CD4-positive, CD25-positive, alpha-beta regulatory T cell (primary cell): ENCODE results near the gene SNAPC5. TPM values are rescaled to one million over a fixed set of nuclear protein-coding genes. Genes with fewer than 3 reads are reported as not detected.
"Not testable (repeated sequence)": the region's sequence is repeated elsewhere in the genome, so short reads cannot be mapped to it uniquely, and the experiment has no call there.

Source experiments
- ATAC-seq, 2 donors: fragments of 150-1000 bp; cut with Tn5 transposase; one replicate each; pipeline ENCODE4 v1.10.0; 2021; ENCODE audit warnings: low read depth in 2 of 2, moderate number of reproducible peaks in 2 of 2, moderate library complexity in 1 of 2
- DNase-seq, 3 donors: peaks; one replicate each; pipeline versions ENCODE4 v3.0.0 to v3.0.0-alpha.2; 2012 to 2022; ENCODE audit warnings: mixed read lengths in 1 of 3
- H3K27ac ChIP-seq: one replicate; pipeline ENCODE4 v1.7.0; 2013; ENCODE audit warnings: mild to moderate bottlenecking, low read length; ENCODE audit not compliant: insufficient read depth, poor library complexity, severe bottlenecking
- H3K27me3 ChIP-seq: one replicate; pipeline ENCODE4 v1.7.0; 2013; ENCODE audit warnings: low read length; ENCODE audit not compliant: control insufficient read depth, insufficient read depth
- H3K36me3 ChIP-seq: one replicate; pipeline ENCODE4 v1.7.0; 2013; ENCODE audit warnings: mild to moderate bottlenecking, low read length, moderate library complexity; ENCODE audit not compliant: control insufficient read depth, insufficient read depth
- H3K4me1 ChIP-seq: 2 replicates; pipeline ENCODE4 v1.7.0; 2013; ENCODE audit warnings: mild to moderate bottlenecking, low read length; ENCODE audit not compliant: insufficient read depth, control insufficient read depth, poor library complexity, severe bottlenecking
- H3K4me3 ChIP-seq: one replicate; pipeline ENCODE4 v1.7.0; 2013; ENCODE audit warnings: low read depth, mild to moderate bottlenecking, low read length, moderate library complexity
- H3K9me3 ChIP-seq, 2 experiments: 1 replicate in 1 of 2; 2 replicates in 1 of 2; pipeline ENCODE4 v1.7.0; 2013; ENCODE audit warnings: low read length in 2 of 2, mild to moderate bottlenecking in 1 of 2, moderate library complexity in 1 of 2; ENCODE audit not compliant: control insufficient read depth in 2 of 2
- H3K27ac Mint-ChIP-seq, 3 donors: one replicate each; pipeline ENCODE4 v1.8.0; 2020 to 2022; ENCODE audit warnings: mild to moderate bottlenecking in 3 of 3, mixed read lengths in 3 of 3, moderate library complexity in 2 of 3
- H3K27me3 Mint-ChIP-seq: one replicate; pipeline ENCODE4 v1.8.0; 2022; ENCODE audit warnings: mild to moderate bottlenecking, mixed read lengths
- H3K36me3 Mint-ChIP-seq: one replicate; pipeline ENCODE4 v1.8.0; 2020; ENCODE audit warnings: mixed read lengths
- H3K4me1 Mint-ChIP-seq, 4 donors: one replicate each; pipeline ENCODE4 v1.8.0; 2020 to 2022; ENCODE audit warnings: mixed read lengths in 4 of 4, mild to moderate bottlenecking in 1 of 4
- H3K4me3 Mint-ChIP-seq, 4 donors: one replicate each; pipeline ENCODE4 v1.8.0; 2020 to 2022; ENCODE audit warnings: mild to moderate bottlenecking in 4 of 4, mixed read lengths in 4 of 4, moderate library complexity in 3 of 4
- H3K9me3 Mint-ChIP-seq, 7 donors: one replicate each; pipeline ENCODE4 v1.8.0; 2020 to 2022; ENCODE audit warnings: mixed read lengths in 7 of 7, mild to moderate bottlenecking in 3 of 7, moderate library complexity in 2 of 7
- polyA plus RNA-seq, 4 donors: library from polyadenylated mRNA; unstranded; fragments of 300-500 nt; fragmentation: Illumina TruSeq; gene quantifications; one replicate each; pipeline ENCODE4 v1.2.3, GENCODE V29; 2021
- total RNA-seq: library from RNA; stranded (reverse); gene quantifications from one replicate; pipeline ENCODE4 v1.2.3, GENCODE V29; 2022

The SNAPC5 gene
- total and polyA plus RNA-seq, 5 donors from 2014 or later = 25.6 to 80.9 (median 64.6) TPM

GRCh38 chr15:66477011-66477410 is 20.6 kb downstream of the SNAPC5 start:
- ATAC-seq (no peak), DNase-seq (no peak)
- H3K4me1 Mint-ChIP-seq = peaks cover 4 to 33% (median 23%) of the 10 kb centered on the region in 4 donors
- no peak overlapping the region for H3K4me3 ChIP-seq
- H3K9me3 ChIP-seq = no peaks in the 10 kb centered on the region
- peaks cover 22% of the 10 kb centered on the region for H3K36me3 Mint-ChIP-seq
- H3K27ac Mint-ChIP-seq = peak overlapping the region; percentile 22 to 75 (median 68)
- no peak overlapping the region for H3K4me3 Mint-ChIP-seq
- H3K4me1 ChIP-seq = peaks cover 2% of the 10 kb centered on the region
- H3K27ac ChIP-seq = no peak overlapping the region
- H3K27me3 Mint-ChIP-seq = no peaks in the 10 kb centered on the region
- H3K9me3 Mint-ChIP-seq = no peaks in the 10 kb centered on the region
- peaks cover 14% of the 10 kb centered on the region for H3K36me3 ChIP-seq
- H3K27me3 ChIP-seq = no peaks in the 10 kb centered on the region

- H3K36me3 ChIP-seq = peaks cover 9% of the 10 kb centered on the region
- no peaks in the 10 kb centered on the region for H3K27me3 ChIP-seq
These were observed 21.0 kb downstream of the SNAPC5 start for GRCh38 chr15:66476535-66476934.

GRCh38 chr15:66474963-66475362 is 22.6 kb downstream of the SNAPC5 start:
- peak overlapping the region; percentile 3 to 75 (median 59) for H3K27ac Mint-ChIP-seq
- ATAC-seq = no peak
- Histone ChIP-seq H3K9me3 (no peaks in the 10 kb centered on the region), H3K36me3 (no peaks in the 10 kb centered on the region), H3K27ac (no peak overlapping the region), H3K4me3 (no peak overlapping the region), H3K4me1 (peaks cover 12% of the 10 kb centered on the region), H3K27me3 (no peaks in the 10 kb centered on the region)
- H3K4me1 Mint-ChIP-seq = peaks cover 17 to 48% (median 34%) of the 10 kb centered on the region in 4 donors
- H3K4me3 Mint-ChIP-seq = no peak overlapping the region
- H3K27me3 Mint-ChIP-seq = no peaks in the 10 kb centered on the region
- H3K9me3 Mint-ChIP-seq = no peaks in the 10 kb centered on the region
- peaks cover 8% of the 10 kb centered on the region for H3K36me3 Mint-ChIP-seq
- DNase-seq = no peak

More at GRCh38 chr15:66476535-66476934, 21.0 kb downstream of the SNAPC5 start:
- Histone ChIP-seq H3K4me3 (no peak overlapping the region), H3K4me1 (peaks cover 5% of the 10 kb centered on the region), H3K27ac (no peak overlapping the region), H3K9me3 (no peaks in the 10 kb centered on the region)
- Mint-ChIP-seq H3K4me1 (peaks cover 4 to 37% (median 25%) of the 10 kb centered on the region in 4 donors), H3K27ac (peak overlapping the region; percentile 68 to 85 (median 75)), H3K36me3 (peaks cover 18% of the 10 kb centered on the region), H3K9me3 (no peaks in the 10 kb centered on the region), H3K4me3 (no peak overlapping the region), H3K27me3 (no peaks in the 10 kb centered on the region)
- no peak for ATAC-seq
- no peak for DNase-seq

- Mint-ChIP-seq H3K4me1 (peaks cover 17 to 48% (median 37%) of the 10 kb centered on the region in 4 donors), H3K4me3 (no peak overlapping the region), H3K27ac (peak overlapping the region in 2 of 3 donors; percentile 56 to 75), H3K36me3 (peaks cover 4% of the 10 kb centered on the region), H3K9me3 (no peaks in the 10 kb centered on the region), H3K27me3 (no peaks in the 10 kb centered on the region)
- no peaks in the 10 kb centered on the region for H3K9me3 ChIP-seq
- H3K27ac ChIP-seq = no peak overlapping the region
- DNase-seq = no peak
- ATAC-seq = no peak
- peaks cover 12% of the 10 kb centered on the region for H3K4me1 ChIP-seq
- no peaks in the 10 kb centered on the region for H3K27me3 ChIP-seq
- H3K4me3 ChIP-seq = no peak overlapping the region
- H3K36me3 ChIP-seq = no peaks in the 10 kb centered on the region
These were observed 23.4 kb downstream of the SNAPC5 start for GRCh38 chr15:66474135-66474534.

GRCh38 chr15:66472176-66472999 is 25.2 kb downstream of the SNAPC5 start:
- Histone ChIP-seq H3K27ac (peak overlapping the region; percentile 65), H3K9me3 (no peaks in the 10 kb centered on the region), H3K4me3 (peak overlapping the region; percentile 67), H3K27me3 (no peaks in the 10 kb centered on the region), H3K36me3 (no peaks in the 10 kb centered on the region), H3K4me1 (peaks cover 12% of the 10 kb centered on the region)
- DNase-seq (peak; percentile 17 to 88 (median 78)), ATAC-seq (peak; percentile 85 to 86)
- no peaks in the 10 kb centered on the region for H3K9me3 Mint-ChIP-seq
- H3K36me3 Mint-ChIP-seq = peaks cover 4% of the 10 kb centered on the region
- peak overlapping the region; percentile 89 to 99 (median 90) for H3K27ac Mint-ChIP-seq
- H3K4me3 Mint-ChIP-seq = peak overlapping the region; percentile 58 to 88 (median 80)
- H3K27me3 Mint-ChIP-seq = no peaks in the 10 kb centered on the region
- peaks cover 17 to 46% (median 37%) of the 10 kb centered on the region in 4 donors for H3K4me1 Mint-ChIP-seq

- DNase-seq, H3K36me3 ChIP-seq, H3K36me3 Mint-ChIP-seq, H3K27me3 Mint-ChIP-seq, H3K27ac ChIP-seq, H3K9me3 ChIP-seq, ATAC-seq, H3K9me3 Mint-ChIP-seq, H3K27me3 ChIP-seq, H3K4me3 ChIP-seq: not testable (repeated sequence)
- Mint-ChIP-seq H3K4me1 (peaks cover 17 to 43% (median 28%) of the 10 kb centered on the region in 4 donors), H3K27ac (peak overlapping the region; percentile 88 to 90 (median 89)), H3K4me3 (peak overlapping the region in 2 of 4 donors; percentile 30 to 88)
- peaks cover 12% of the 10 kb centered on the region for H3K4me1 ChIP-seq
These were observed 26.7 kb downstream of the SNAPC5 start for GRCh38 chr15:66470825-66471224.

GRCh38 chr15:66467162-66468040 is 30.2 kb downstream of the SNAPC5 start:
- not testable (repeated sequence) for H3K4me3 Mint-ChIP-seq, H3K36me3 ChIP-seq
- H3K27ac Mint-ChIP-seq = peak overlapping the region in 2 of 3 donors; percentile 49 to 60

More at GRCh38 chr15:66467162-66468040, 30.2 kb downstream of the SNAPC5 start:
- not testable (repeated sequence) for ATAC-seq, H3K27ac ChIP-seq, DNase-seq, H3K27me3 Mint-ChIP-seq, H3K4me3 ChIP-seq, H3K9me3 ChIP-seq, H3K27me3 ChIP-seq, H3K9me3 Mint-ChIP-seq
- peaks cover 10% of the 10 kb centered on the region for H3K4me1 ChIP-seq
- peaks cover 10 to 30% (median 23%) of the 10 kb centered on the region in 4 donors for H3K4me1 Mint-ChIP-seq
- H3K36me3 Mint-ChIP-seq = peaks cover 17% of the 10 kb centered on the region
